OCI-LY1 (cell line): Measurements from ENCODE around the gene AK5.

Experiments used
- H2AFZ ChIP-seq: fragments of 200-600 bp; sonication (generic), shearing (Covaris generic); 2 replicates; pipeline ENCODE4 v1.6.0; 2014; ENCODE audit warnings: antibody characterized with exemption, mild to moderate bottlenecking, low read length
- H3F3A ChIP-seq: fragments of 200-600 bp; sonication (generic), shearing (Covaris generic); 2 replicates; pipeline ENCODE4 v1.6.0; 2014; ENCODE audit warnings: mild to moderate bottlenecking, antibody characterized with exemption, low read length, moderate library complexity; ENCODE audit not compliant: insufficient read depth
- H3K27ac ChIP-seq: fragments of 200-600 bp; sonication (generic); 2 replicates; pipeline ENCODE4 v1.5.1; 2014; ENCODE audit warnings: low read length, mixed run types, mild to moderate bottlenecking, low read depth; ENCODE audit not compliant: poor library complexity, severe bottlenecking
- H3K27me3 ChIP-seq: fragments of 200-600 bp; sonication (generic); 2 replicates; pipeline ENCODE4 v1.6.0; 2014; ENCODE audit warnings: antibody characterized with exemption, mild to moderate bottlenecking, low read length, moderate library complexity; ENCODE audit not compliant: insufficient read depth
- H3K36me3 ChIP-seq: fragments of 200-600 bp; sonication (generic); 2 replicates; pipeline ENCODE4 v1.6.1; 2014; ENCODE audit warnings: mild to moderate bottlenecking, antibody characterized with exemption, low read length, moderate library complexity, mixed read lengths; ENCODE audit not compliant: insufficient read depth
- H3K4me1 ChIP-seq: fragments of 200-600 bp; sonication (generic); 2 replicates; pipeline ENCODE4 v1.5.1; 2014; ENCODE audit warnings: mild to moderate bottlenecking, low read length, moderate library complexity; ENCODE audit not compliant: insufficient read depth, severe bottlenecking
- H3K4me2 ChIP-seq: fragments of 200-600 bp; sonication (generic), shearing (Covaris generic); 2 replicates; pipeline ENCODE4 v1.6.1; 2014; ENCODE audit warnings: low read length
- H3K4me3 ChIP-seq: fragments of 200-600 bp; sonication (generic); 2 replicates; pipeline ENCODE4 v1.5.1; 2014; ENCODE audit warnings: low read length, low read depth, mild to moderate bottlenecking, mixed read lengths; ENCODE audit not compliant: poor library complexity, severe bottlenecking
- H3K79me2 ChIP-seq: fragments of 200-600 bp; shearing (Covaris generic); 2 replicates; pipeline ENCODE4 v1.6.1; 2016; ENCODE audit warnings: mixed run types, low read length, mixed read lengths; ENCODE audit not compliant: insufficient read depth
- H3K9ac ChIP-seq: fragments of 200-600 bp; sonication (generic), shearing (Covaris generic); 2 replicates; pipeline ENCODE4 v1.6.1; 2014; ENCODE audit warnings: mild to moderate bottlenecking, low read length, mixed read lengths
- H3K9me2 ChIP-seq: fragments of 200-600 bp; sonication (generic), shearing (Covaris generic); 2 replicates; pipeline ENCODE4 v1.6.1; 2014; ENCODE audit warnings: low read depth, mild to moderate bottlenecking, low read length, mixed read lengths
- H3K9me3 ChIP-seq: fragments of 200-600 bp; shearing (Covaris generic); 2 replicates; pipeline ENCODE4 v1.6.1; 2014; ENCODE audit warnings: low read length, mixed read lengths
- H4K20me1 ChIP-seq: fragments of 200-600 bp; sonication (generic), shearing (Covaris generic); 2 replicates; pipeline ENCODE4 v1.6.0; 2016; ENCODE audit warnings: mild to moderate bottlenecking, low read length; ENCODE audit not compliant: insufficient read depth
- CTCF ChIP-seq: fragments of 200-600 bp; sonication (generic), shearing (Covaris generic); IDR thresholded peaks from 2 replicates; pipeline ENCODE4 v1.5.1; 2017; ENCODE audit warnings: mild to moderate bottlenecking, antibody characterized with exemption, low read length, moderate library complexity, mixed read lengths
- EZH2 ChIP-seq: fragments of 200-600 bp; sonication (generic), shearing (Covaris generic); IDR thresholded peaks from 2 replicates; pipeline ENCODE4 v1.8.0; 2017; ENCODE audit warnings: borderline replicate concordance, mixed run types, mild to moderate bottlenecking, antibody characterized with exemption, low read length, moderate library complexity, mixed read lengths

Gene AK5

GRCh38 chr1:77467021-77467595 lies 185.3 kb downstream of the AK5 start:
- TF ChIP-seq CTCF (no peak), EZH2 (no peak)
- Histone ChIP-seq H3K9me2 (no peaks in the 10 kb centered on the region), H3K9me3 (no peaks in the 10 kb centered on the region), H4K20me1 (no peaks in the 10 kb centered on the region), H3F3A (no peaks in the 10 kb centered on the region), H3K27ac (no peak overlapping the region), H2AFZ (no peak overlapping the region), H3K4me2 (no peak overlapping the region), H3K9ac (no peak overlapping the region), H3K79me2 (no peaks in the 10 kb centered on the region), H3K4me1 (no peaks in the 10 kb centered on the region), H3K36me3 (no peaks in the 10 kb centered on the region), H3K27me3 (no peaks in the 10 kb centered on the region; the same call in 1 of the 2 replicates), H3K4me3 (no peak overlapping the region)

- H3K36me3 ChIP-seq, result no peaks in the 10 kb centered on the region
- no peaks in the 10 kb centered on the region; the same call in 1 of the 2 replicates for H3K27me3 ChIP-seq
- no peak overlapping the region for H3K4me2 ChIP-seq
- no peaks in the 10 kb centered on the region for H3K9me2 ChIP-seq
- no peaks in the 10 kb centered on the region for H3K4me1 ChIP-seq
- H3K4me3 ChIP-seq, result no peak overlapping the region
- no peak overlapping the region for H2AFZ ChIP-seq
- TF ChIP-seq CTCF, result no peak
- TF ChIP-seq EZH2, result no peak
- no peaks in the 10 kb centered on the region for H3K9me3 ChIP-seq
- no peaks in the 10 kb centered on the region for H4K20me1 ChIP-seq
- no peak overlapping the region for H3K27ac ChIP-seq
- H3K9ac ChIP-seq, result no peak overlapping the region
- no peaks in the 10 kb centered on the region for H3F3A ChIP-seq
- no peaks in the 10 kb centered on the region for H3K79me2 ChIP-seq
Observed at GRCh38 chr1:77467741-77468140, 185.9 kb downstream of the AK5 start.

- Histone ChIP-seq H3F3A (no peaks in the 10 kb centered on the region), H3K27me3 (no peaks in the 10 kb centered on the region; the same call in 1 of the 2 replicates), H3K4me3 (no peak overlapping the region), H3K9me2 (no peaks in the 10 kb centered on the region), H3K79me2 (no peaks in the 10 kb centered on the region), H3K4me2 (no peak overlapping the region), H3K9ac (no peak overlapping the region), H4K20me1 (no peaks in the 10 kb centered on the region), H3K9me3 (no peaks in the 10 kb centered on the region), H3K27ac (no peak overlapping the region), H3K4me1 (no peaks in the 10 kb centered on the region), H3K36me3 (no peaks in the 10 kb centered on the region), H2AFZ (no peak overlapping the region)
- no peak for TF ChIP-seq EZH2
- no peak for TF ChIP-seq CTCF
Observed at GRCh38 chr1:77468257-77468948, 186.6 kb downstream of the AK5 start.
